Natural killer cell (primary cell): ENCODE data around the gene PLA2G4A. TPM values are rescaled to one million over a fixed set of nuclear protein-coding genes. Genes with fewer than 3 reads are reported as not detected.

Experiments
- ATAC-seq, 3 donors: fragments of 150-1000 bp in 2 of 3; fragments of 200-7000 bp in 1 of 3; cut with Tn5 transposase; 1 replicate in 1 of 3; 2 replicates in 2 of 3; pipeline ENCODE4 v1.10.0; 2021; ENCODE audit warnings: mild to moderate bottlenecking in 2 of 3, moderate library complexity in 2 of 3
- DNase-seq, 2 donors: peaks; one replicate each; pipeline versions ENCODE4 v3.0.0 to v3.0.0-alpha.2; 2013 to 2021; ENCODE audit warnings: mixed read lengths in 1 of 2
- H3K27ac ChIP-seq: one replicate; pipeline ENCODE4 v1.5.1; 2013; ENCODE audit warnings: mild to moderate bottlenecking, low read length
- H3K27me3 ChIP-seq: one replicate; pipeline ENCODE4 v1.6.1; 2013; ENCODE audit warnings: low read length; ENCODE audit not compliant: control insufficient read depth, insufficient read depth
- H3K36me3 ChIP-seq: one replicate; pipeline ENCODE4 v1.6.1; 2013; ENCODE audit warnings: low read length; ENCODE audit not compliant: control insufficient read depth, insufficient read depth
- H3K4me1 ChIP-seq: one replicate; pipeline ENCODE4 v1.6.1; 2013; ENCODE audit warnings: low read length; ENCODE audit not compliant: control insufficient read depth, insufficient read depth
- H3K4me3 ChIP-seq: one replicate; pipeline ENCODE4 v1.5.1; 2013; ENCODE audit warnings: low read length
- H3K9me3 ChIP-seq: one replicate; pipeline ENCODE4 v1.6.1; 2013; ENCODE audit warnings: low read length; ENCODE audit not compliant: control insufficient read depth, insufficient read depth
- H3K27ac Mint-ChIP-seq, 2 donors: one replicate each; pipeline ENCODE4 v1.8.0; 2022; ENCODE audit warnings: mild to moderate bottlenecking in 2 of 2, mixed read lengths in 2 of 2, moderate library complexity in 1 of 2
- H3K27me3 Mint-ChIP-seq, 2 donors: one replicate each; pipeline ENCODE4 v1.8.0; 2022; ENCODE audit warnings: low read depth in 2 of 2, mixed read lengths in 2 of 2
- H3K36me3 Mint-ChIP-seq: one replicate; pipeline ENCODE4 v1.8.0; 2022; ENCODE audit warnings: mixed read lengths
- H3K4me1 Mint-ChIP-seq, 2 donors: one replicate each; pipeline ENCODE4 v1.8.0; 2022; ENCODE audit warnings: mixed read lengths in 2 of 2
- H3K4me3 Mint-ChIP-seq: one replicate; pipeline ENCODE4 v1.8.0; 2022; ENCODE audit warnings: mild to moderate bottlenecking, moderate library complexity, mixed read lengths
- H3K9me3 Mint-ChIP-seq, 2 donors: one replicate each; pipeline ENCODE4 v1.8.0; 2022; ENCODE audit warnings: mixed read lengths in 2 of 2
- CTCF ChIP-seq: fragments of 200-600 bp; IDR thresholded peaks from one replicate; pipeline ENCODE4 v1.8.0; 2022; ENCODE audit warnings: antibody characterized with exemption
- WGBS: methylation state at CpG from one replicate; pipeline ENCODE4 v1.1.7; 2013; ENCODE audit warnings: missing lambda C conversion rate; ENCODE audit not compliant: insufficient coverage; 5-methylcytosine and 5-hydroxymethylcytosine counted together
- intact Hi-C: fragments of 100-400 bp; cut with micrococcal nuclease; formaldehyde crosslinking; loops from one replicate; pipeline ENCODE4 v1.14.2; 2022
- total RNA-seq, 4 donors: library from RNA; stranded (reverse); fragments of 120-200 nt in 1 of 4; gene quantifications; one replicate each; pipeline versions ENCODE4 v1.2.3 to v1.2.4, GENCODE V29; 2013 to 2022

Gene PLA2G4A
- total RNA-seq, 3 donors from 2014 or later (not counting 1 experiment from before 2014, with no cell fraction given): 0.33 to 1.3 (median 0.45) TPM

GRCh38 chr1:186901631-186902030 lies 72.9 kb downstream of the PLA2G4A start:
- no peaks in the 10 kb centered on the region for H3K27me3 Mint-ChIP-seq

GRCh38 chr1:186903374-186904136 lies 74.8 kb downstream of the PLA2G4A start:
- Mint-ChIP-seq H3K4me1 (no peaks in the 10 kb centered on the region), H3K9me3 (peaks cover 2 to 4% of the 10 kb centered on the region in 2 donors), H3K27me3 (no peaks in the 10 kb centered on the region), H3K4me3 (no peak overlapping the region), H3K27ac (no peak overlapping the region), H3K36me3 (no peaks in the 10 kb centered on the region)
- DNase-seq (no peak), ATAC-seq (no peak)
- Histone ChIP-seq H3K27me3 (no peaks in the 10 kb centered on the region), H3K36me3 (no peaks in the 10 kb centered on the region), H3K4me3 (no peak overlapping the region), H3K27ac (no peak overlapping the region), H3K4me1 (no peaks in the 10 kb centered on the region), H3K9me3 (no peaks in the 10 kb centered on the region)
- intact Hi-C loops: no loop called here
- WGBS: 80% methylated on average over 7 of the region's 7 CpGs
- TF ChIP-seq CTCF: no peak

More at GRCh38 chr1:186901631-186902030, 72.9 kb downstream of the PLA2G4A start:
- DNase-seq (no peak), ATAC-seq (no peak)
- no peak overlapping the region for H3K27ac ChIP-seq
- H3K27me3 ChIP-seq: no peaks in the 10 kb centered on the region
- TF ChIP-seq CTCF: no peak
- H3K4me1 Mint-ChIP-seq: no peaks in the 10 kb centered on the region
- no peaks in the 10 kb centered on the region for H3K36me3 ChIP-seq
- no peak overlapping the region for H3K4me3 Mint-ChIP-seq
- H3K4me3 ChIP-seq: no peak overlapping the region
- no peak overlapping the region for H3K27ac Mint-ChIP-seq
- no peaks in the 10 kb centered on the region for H3K36me3 Mint-ChIP-seq
- H3K4me1 ChIP-seq: no peaks in the 10 kb centered on the region
- H3K9me3 Mint-ChIP-seq: peaks cover 2 to 4% of the 10 kb centered on the region in 2 donors
- no peaks in the 10 kb centered on the region for H3K9me3 ChIP-seq
- intact Hi-C loops: no loop called here

- ATAC-seq (no peak), DNase-seq (no peak)
- no peak overlapping the region for H3K27ac ChIP-seq
- H3K9me3 ChIP-seq: no peaks in the 10 kb centered on the region
- Mint-ChIP-seq H3K9me3 (no peaks in the 10 kb centered on the region), H3K36me3 (no peaks in the 10 kb centered on the region), H3K4me1 (no peaks in the 10 kb centered on the region), H3K4me3 (no peak overlapping the region), H3K27ac (no peak overlapping the region), H3K27me3 (no peaks in the 10 kb centered on the region)
- 56% methylated on average over 3 of the region's 3 CpGs for WGBS
- no peaks in the 10 kb centered on the region for H3K27me3 ChIP-seq
- no peak overlapping the region for H3K4me3 ChIP-seq
- intact Hi-C loops: no loop called here
- no peaks in the 10 kb centered on the region for H3K4me1 ChIP-seq
- H3K36me3 ChIP-seq: no peaks in the 10 kb centered on the region
- TF ChIP-seq CTCF: no peak
These were observed 75.6 kb downstream of the PLA2G4A start for GRCh38 chr1:186904361-186904760.

- no peak overlapping the region for H3K27ac Mint-ChIP-seq
- no peak overlapping the region for H3K4me3 Mint-ChIP-seq
- no peak for TF ChIP-seq CTCF
- H3K9me3 ChIP-seq: no peaks in the 10 kb centered on the region
- no peak overlapping the region for H3K4me3 ChIP-seq
- H3K4me1 ChIP-seq: no peaks in the 10 kb centered on the region
- WGBS: no CpG with 5 or more reads among the region's 1 CpG
- H3K9me3 Mint-ChIP-seq: no peaks in the 10 kb centered on the region
- no peaks in the 10 kb centered on the region for H3K36me3 Mint-ChIP-seq
- no peaks in the 10 kb centered on the region for H3K27me3 ChIP-seq
- no peaks in the 10 kb centered on the region for H3K27me3 Mint-ChIP-seq
- no peak overlapping the region for H3K27ac ChIP-seq
- no peaks in the 10 kb centered on the region for H3K4me1 Mint-ChIP-seq
- intact Hi-C loops: no loop called here
- ATAC-seq (no peak), DNase-seq (no peak)
- no peaks in the 10 kb centered on the region for H3K36me3 ChIP-seq
These were observed 76.8 kb downstream of the PLA2G4A start for GRCh38 chr1:186905561-186905960.
